ENCODE data around the gene TAGLN3.
A peak's percentile ranks its signal among the peaks of the same experiment; 100 is the strongest.

The TAGLN3 gene

DNA sequence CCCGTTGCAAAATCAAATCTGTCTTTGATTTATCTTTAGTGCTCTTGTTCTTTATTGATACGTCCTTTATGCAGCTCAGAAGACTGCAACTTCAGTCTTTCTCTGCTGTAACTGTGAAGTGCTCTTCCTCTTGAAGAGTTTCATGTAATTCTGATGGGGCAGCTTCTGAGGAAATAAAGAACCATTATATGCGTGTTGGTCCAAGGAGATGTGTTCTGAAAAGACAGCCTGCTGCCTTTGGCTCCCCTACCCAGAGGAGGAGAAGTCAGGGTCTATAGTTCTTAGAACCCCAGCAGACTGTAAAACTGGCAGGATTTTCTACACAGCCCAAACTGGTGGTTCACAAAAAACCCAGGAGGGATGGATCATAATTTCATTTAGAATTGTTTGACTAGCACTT, 42.3 kb upstream of the TAGLN3 start:
- no peak for TF ChIP-seq ZFX (IDR thresholded peaks at IDR 0.05)
- TF ChIP-seq, protein P1, sequence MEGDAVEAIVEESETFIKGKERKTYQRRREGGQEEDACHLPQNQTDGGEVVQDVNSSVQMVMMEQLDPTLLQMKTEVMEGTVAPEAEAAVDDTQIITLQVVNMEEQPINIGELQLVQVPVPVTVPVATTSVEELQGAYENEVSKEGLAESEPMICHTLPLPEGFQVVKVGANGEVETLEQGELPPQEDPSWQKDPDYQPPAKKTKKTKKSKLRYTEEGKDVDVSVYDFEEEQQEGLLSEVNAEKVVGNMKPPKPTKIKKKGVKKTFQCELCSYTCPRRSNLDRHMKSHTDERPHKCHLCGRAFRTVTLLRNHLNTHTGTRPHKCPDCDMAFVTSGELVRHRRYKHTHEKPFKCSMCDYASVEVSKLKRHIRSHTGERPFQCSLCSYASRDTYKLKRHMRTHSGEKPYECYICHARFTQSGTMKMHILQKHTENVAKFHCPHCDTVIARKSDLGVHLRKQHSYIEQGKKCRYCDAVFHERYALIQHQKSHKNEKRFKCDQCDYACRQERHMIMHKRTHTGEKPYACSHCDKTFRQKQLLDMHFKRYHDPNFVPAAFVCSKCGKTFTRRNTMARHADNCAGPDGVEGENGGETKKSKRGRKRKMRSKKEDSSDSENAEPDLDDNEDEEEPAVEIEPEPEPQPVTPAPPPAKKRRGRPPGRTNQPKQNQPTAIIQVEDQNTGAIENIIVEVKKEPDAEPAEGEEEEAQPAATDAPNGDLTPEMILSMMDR (conservative IDR thresholded peaks at IDR 0.05) = no peak
- no peak overlapping the region for H3K27ac ChIP-seq

DNA sequence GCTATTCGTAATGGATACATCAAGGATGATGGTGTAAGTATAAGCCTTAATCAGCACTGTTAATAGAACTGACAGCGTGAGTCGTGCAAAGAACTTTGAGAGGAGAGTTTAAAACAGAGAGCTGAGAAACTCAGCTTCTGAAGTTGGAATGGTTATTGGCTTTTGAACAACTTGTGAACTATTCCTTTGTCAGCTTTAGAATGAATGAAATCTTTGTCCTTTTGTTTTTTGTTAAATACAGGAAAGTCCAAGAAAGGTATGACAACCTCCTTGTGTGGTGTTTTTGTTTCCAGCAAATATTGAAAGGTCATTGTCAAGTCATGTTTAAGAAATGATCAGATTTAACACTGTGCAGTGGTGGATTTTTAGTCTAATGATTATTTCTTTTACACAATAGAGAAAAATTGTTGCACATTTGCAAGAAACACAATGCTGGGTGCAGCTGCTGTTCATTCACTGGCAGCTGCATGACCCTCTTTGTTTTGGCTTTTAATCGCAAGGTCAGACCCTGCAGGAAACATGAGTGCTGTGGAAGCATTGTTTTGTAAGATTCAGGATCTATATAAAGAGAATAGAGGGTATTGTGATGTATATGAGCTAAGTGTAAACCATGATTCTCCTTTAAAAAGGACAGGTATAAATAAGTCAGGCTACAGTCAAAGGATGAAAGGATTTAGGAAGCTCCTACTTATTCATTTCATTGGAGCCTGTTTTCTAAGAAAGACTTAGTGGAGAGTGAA, 41.6 kb upstream of the TAGLN3 start:
- TF ChIP-seq ZFX (IDR thresholded peaks at IDR 0.05) = no peak
- TF ChIP-seq, protein P1 (conservative IDR thresholded peaks at IDR 0.05) = no peak
- H3K27ac ChIP-seq = no peak overlapping the region

DNA sequence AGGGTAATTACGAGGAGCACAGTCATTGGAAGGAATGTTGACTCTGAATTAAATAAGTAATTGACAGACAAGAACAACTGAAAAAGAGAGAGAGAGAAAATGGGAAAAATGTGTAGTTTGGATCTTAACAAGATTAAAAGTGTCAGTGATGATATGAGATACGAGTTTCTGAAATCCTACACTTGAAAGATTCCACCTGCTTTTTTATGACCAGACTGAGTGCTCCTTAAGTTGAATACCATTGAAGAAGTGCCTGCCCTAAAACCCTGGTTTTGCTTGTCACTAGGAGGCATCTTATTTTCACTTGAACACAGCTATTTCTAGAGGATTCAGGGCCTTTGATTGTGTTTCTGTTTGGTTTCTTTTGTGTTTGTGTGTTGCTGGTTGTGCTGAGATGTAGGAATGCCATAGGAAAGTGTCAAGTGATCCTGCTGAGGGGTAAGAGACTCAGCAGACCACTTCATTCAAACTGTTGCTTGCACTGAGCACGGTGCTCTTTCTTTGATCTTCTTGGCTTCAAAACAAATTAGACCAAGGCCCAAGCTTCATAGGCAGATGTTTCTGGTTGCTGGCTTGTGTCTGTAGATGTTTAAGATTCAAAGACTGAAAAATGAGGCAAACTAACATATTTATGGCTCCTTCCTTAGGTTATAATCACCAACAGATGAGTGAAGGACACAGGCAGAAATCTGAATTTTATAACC, 37.1 kb upstream of the TAGLN3 start:
- TF ChIP-seq ZFX (IDR thresholded peaks at IDR 0.05) = no peak
- TF ChIP-seq, protein P1 (conservative IDR thresholded peaks at IDR 0.05) = no peak
- H3K27ac ChIP-seq = no peak overlapping the region

DNA sequence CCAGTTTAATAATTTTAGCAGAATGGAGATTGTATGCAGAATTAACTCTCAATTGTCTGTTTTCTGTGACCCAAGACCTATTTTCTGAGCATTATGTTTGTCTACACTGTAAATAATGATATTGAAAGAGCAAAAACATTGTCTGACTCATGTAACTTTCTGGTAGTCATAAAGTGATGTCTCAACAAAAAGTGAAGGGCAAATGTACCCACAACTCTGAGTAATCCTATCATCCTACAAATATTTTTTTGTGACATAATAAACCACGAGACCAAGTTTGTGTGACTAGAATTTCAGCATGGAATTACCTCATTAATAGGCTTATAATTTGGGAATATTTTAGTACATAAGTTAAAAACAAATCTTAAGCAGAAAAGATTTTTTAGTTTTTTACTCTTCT, 35.3 kb upstream of the TAGLN3 start:
- no peak overlapping the region for H3K27ac ChIP-seq

DNA sequence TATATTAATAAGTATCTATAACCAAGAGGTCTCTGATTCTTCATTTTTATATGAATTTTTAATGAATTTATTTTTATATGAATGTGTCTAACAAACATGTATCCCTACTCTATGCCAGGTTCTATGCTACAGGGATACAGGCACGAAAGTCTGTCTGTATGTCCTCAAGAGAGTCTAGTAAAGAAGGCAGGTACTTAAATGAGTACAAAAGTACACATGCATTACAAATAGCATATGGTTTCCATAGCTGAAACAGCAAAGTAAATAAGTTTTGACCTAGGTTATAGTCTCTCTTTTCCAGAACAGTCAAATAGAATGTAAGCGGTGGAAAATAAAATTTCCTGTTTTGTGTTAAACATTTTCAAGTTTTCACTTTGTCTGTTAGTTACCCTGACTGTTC, 33.2 kb upstream of the TAGLN3 start:
- no peak overlapping the region for H3K27ac ChIP-seq
- no peak for TF ChIP-seq ZFX (IDR thresholded peaks at IDR 0.05)
- TF ChIP-seq, protein P1 (conservative IDR thresholded peaks at IDR 0.05) = no peak

More for the DNA sequence above, 35.3 kb upstream of the TAGLN3 start:
- no peak for TF ChIP-seq ZFX (IDR thresholded peaks at IDR 0.05)
- TF ChIP-seq, protein P1 (conservative IDR thresholded peaks at IDR 0.05) = no peak

DNA sequence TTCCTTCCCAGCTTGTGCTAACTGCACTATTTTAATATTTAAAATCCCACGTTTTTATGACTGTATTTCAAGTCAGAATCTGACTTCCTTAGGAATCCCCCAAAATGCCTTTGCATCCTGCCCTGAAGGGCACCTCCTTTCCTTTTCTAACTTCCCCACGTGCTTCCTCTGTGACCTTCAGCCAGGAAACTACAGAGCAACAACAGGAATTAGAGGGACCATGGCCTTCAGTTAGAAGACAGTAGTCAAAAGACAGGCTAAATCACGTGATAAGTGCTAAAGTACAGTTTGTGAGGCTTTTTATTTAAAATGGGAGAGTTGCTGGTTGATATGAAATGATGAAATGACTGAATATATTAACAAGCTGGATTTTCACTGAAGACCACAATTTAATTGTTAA, 31.7 kb upstream of the TAGLN3 start:
- no peak for TF ChIP-seq ZFX (IDR thresholded peaks at IDR 0.05)
- TF ChIP-seq, protein P1 (conservative IDR thresholded peaks at IDR 0.05) = no peak
- H3K27ac ChIP-seq = no peak overlapping the region

DNA sequence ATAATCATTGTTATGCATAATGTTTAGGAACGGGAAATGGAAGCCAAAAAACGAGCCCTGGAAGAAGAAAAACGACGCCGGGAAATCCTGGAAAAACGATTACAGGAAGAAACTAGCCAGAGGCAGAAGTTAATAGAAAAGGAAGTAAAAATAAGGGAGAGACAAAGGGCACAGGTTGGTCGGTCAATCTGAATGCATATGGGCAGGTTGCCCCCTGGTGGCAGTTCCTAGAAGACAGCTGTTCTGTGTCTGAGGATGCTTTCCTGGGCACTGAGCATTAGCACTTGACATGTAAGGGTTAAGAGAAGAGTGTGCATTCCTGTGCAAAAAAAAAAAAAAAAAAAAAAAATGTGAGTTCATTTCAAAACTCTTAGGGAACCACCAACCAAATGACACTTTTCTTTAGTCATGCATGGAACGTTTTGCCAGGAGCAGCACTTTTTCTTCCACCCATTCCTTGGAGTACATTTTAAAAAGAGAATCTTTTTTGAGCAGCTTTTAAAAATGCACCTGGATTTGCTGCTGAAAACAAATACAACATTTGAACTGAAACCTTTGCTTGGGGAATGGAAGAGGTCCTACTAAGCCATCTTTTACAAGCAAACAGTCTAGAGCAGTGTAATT, 31.0 kb upstream of the TAGLN3 start:
- no peak for TF ChIP-seq ZFX (IDR thresholded peaks at IDR 0.05)
- TF ChIP-seq, protein P1 (conservative IDR thresholded peaks at IDR 0.05) = peak; percentile 86
- H3K27ac ChIP-seq = no peak overlapping the region
